DMS79 (cell line): ENCODE results near the gene EYS.

ENCODE experiments used
- DNase-seq: peaks from one replicate; lab custom pipeline; 2025; lab: John Stamatoyannopoulos, UW

Gene EYS

DNA sequence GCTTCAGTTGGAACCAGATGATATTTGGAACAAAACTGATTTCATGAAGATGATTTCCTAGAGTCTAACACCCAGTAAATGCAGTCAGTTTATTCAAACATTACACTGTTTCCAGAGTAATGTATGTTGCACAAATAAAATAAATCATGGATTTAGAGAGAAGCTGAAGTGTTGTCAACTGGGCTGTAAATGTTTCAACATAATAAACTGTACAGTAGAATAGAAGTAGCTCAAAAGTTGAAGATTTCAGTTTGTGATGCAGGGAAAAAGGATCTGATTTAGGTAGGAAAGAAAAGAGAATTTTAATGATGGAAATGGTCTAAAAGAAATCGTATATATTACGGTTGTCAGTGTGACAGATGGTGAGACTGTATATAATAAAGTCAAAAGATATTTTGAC is 985.2 kb downstream of the EYS start:
- DNase-seq = no peak

GRCh38 chr6:64717281-64717680 is 989.7 kb downstream of the EYS start:
- no peak for DNase-seq

- no peak for DNase-seq
These were observed 991.4 kb downstream of the EYS start for GRCh38 chr6:64715624-64716023.

GRCh38 chr6:64714073-64714472 is 993.0 kb downstream of the EYS start:
- no peak for DNase-seq

- no peak for DNase-seq
These were observed 993.9 kb downstream of the EYS start for GRCh38 chr6:64713175-64713574.

GRCh38 chr6:64712606-64713005 is 994.4 kb downstream of the EYS start:
- no peak for DNase-seq

- DNase-seq = no peak
These were observed 1003.1 kb downstream of the EYS start for GRCh38 chr6:64703922-64704321.

DNA sequence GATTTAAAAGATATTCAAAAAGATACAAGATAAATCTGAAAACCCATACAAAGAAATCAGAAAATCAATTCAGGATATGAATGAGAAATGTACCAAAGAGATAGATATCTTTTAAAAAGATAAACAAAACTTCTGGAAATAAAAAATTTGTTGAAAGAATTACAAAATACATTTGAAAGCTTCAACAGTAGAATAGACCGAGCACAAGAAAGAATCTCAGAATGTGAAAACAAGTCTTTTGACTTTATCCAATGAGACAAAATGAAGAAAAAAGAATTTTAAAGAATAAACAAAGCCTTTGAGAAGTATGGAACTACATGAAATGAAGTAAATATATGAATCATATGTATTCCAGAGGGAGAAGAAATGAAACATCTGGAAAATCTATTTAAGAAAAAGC is 1011.0 kb downstream of the EYS start:
- no peak for DNase-seq

DNA sequence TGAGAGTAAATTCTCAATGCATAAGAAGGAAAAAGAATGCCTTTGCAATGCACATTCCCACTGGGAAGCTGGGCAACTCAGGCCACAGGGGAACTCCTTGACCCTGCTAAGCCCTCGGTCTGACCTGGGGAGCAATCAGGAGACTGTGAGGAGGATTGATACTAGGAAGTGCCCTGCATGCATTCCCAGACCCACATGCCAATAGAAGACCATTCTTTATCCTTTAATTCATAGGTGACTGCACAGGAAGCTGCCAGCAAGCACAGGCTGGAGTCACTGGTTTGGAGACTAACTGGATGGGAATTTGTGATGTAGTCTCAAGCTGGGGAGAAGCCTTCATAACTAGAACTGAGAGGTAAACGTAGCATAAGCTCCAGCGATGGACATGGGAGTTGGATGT is 1012.7 kb downstream of the EYS start:
- DNase-seq = no peak

DNA sequence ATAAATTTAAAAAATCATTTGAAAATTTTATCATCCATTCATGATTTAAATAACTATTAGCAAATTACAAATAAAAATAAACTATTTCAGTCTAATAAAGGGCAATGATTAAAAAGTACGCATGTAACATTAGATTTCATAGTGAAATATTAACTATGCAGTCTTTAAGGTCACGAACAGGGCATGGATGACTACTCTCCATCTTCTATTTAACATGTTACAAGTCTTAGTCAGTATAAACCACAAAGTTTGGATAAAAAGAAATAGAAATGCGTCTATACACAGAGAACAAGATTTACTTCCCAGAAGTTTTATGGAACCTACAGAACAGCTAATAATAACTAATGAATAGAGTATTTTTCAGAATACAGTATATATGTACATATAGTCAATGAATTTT is 1016.0 kb downstream of the EYS start:
- no peak for DNase-seq

DNA sequence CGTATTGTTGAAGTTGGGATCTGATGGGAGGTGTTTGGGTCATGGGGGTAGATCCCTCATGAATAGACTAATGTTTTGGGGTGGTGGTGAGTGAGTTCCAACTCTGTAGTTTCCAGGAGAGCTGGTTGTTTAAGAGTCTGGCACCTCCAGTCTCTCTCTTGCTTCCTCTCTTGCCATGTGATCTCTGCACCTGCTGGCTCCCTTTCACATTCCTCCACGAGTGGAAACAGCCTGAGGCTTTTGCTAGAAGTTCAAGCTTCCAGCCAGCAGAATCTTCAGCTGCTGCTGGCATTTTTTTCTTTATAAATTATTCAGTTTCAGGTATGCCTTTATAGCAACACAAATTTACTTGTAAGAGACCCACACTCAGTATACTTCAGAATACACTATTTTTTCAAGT is 1021.6 kb downstream of the EYS start:
- no peak for DNase-seq

- DNase-seq = no peak
These were observed 1023.3 kb downstream of the EYS start for GRCh38 chr6:64683682-64684081.

DNA sequence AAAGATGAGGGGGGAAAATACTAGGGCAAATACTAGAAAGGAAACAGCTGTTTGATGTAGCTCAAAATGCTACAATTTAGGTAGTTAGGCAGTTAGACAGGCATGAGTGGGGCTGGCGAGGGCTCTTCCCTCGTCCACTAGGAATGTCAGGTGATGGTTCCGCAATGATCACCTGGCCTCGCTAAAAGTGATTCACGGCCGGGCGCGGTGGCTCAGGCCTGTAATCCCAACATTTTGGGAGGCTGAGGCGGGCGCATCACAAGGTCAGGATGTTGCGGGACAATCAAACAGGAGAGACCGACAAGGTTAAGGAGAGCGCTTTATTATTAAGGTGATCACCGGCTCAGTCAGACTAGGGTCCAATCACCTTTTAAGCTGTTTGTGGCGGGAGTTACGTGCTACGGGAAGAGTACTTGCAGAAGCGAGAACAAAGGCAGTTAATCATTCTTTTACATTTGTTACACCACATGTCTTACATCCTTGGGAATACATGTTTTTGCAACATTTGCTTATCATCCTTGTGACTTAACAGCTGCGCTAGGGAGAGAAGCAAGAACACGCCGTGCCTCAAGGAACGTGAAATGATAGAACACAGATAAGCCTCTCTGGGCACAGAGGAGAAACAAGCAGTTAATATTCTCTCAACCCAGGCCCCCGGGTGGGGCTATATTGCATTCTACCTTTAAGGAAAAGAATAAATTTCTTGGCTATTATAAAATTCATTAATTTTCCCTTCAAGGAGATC is 1025.4 kb downstream of the EYS start:
- DNase-seq = no peak

- no peak for DNase-seq
These were observed 1026.6 kb downstream of the EYS start for GRCh38 chr6:64680446-64680845.

GRCh38 chr6:64679416-64679815 is 1027.6 kb downstream of the EYS start:
- no peak for DNase-seq

- no peak for DNase-seq
These were observed 1034.4 kb downstream of the EYS start for GRCh38 chr6:64672651-64673050.

- no peak for DNase-seq
These were observed 1034.9 kb downstream of the EYS start for GRCh38 chr6:64672131-64672530.

- no peak for DNase-seq
These were observed 1041.9 kb downstream of the EYS start for GRCh38 chr6:64665137-64665536.

- no peak for DNase-seq
These were observed 1042.5 kb downstream of the EYS start for GRCh38 chr6:64664480-64664879.

GRCh38 chr6:64644024-64644423 is 1063.0 kb downstream of the EYS start:
- DNase-seq = no peak

DNA sequence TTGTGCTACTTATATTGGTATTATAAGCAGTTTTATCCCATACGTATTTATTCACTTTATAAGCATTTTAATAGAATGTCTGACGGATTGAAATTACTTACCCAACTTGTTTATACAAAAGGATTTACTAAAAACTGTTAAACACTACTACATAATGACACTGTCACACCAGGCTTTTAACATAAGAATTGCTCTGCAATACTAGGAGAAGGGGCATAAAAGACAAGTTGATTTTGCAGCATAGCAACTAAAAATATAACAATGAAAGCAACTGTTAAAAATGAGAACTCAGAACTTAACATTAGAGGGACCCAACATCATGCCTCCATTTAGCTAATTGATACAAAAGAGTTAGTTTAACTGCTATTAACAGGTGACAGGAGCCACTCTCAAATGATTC is 1076.1 kb downstream of the EYS start:
- DNase-seq = no peak

DNA sequence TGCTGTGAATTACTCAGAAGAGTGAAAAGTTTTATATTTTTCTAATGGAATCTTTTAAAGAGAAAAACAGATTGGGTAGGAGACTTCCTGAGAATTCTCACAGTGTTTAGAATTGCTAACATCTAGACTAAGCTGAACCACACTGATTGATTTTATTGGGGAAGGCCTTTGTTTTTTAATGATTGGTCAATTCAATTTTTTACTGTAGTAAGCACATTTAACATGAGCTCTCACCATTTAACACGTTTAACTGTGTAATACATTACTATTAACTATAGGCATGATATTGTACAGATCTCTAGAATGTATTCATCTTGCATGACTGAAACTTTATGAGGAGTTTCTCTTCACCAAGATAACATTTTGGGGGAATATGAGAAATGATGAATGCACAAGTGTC is 1084.1 kb downstream of the EYS start:
- DNase-seq = no peak

DNA sequence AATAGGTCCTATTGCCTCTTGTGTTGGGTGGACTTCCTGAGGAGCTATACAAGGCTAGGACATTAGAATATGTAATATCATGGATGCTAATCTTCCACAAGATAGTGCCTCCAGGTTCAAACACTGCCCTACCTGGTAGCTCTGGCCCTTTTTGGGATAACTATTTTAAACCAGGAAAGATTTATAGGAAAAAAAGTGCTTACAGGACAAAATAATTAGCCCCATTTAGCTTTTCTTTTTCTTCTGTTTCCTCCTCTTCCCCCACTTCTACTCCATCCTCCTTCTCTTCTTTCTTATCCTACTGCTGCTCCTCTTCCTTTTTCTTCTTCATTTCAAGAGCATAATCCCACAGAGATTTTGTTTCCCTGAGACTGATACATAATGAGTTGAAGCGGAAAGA is 1104.0 kb downstream of the EYS start:
- DNase-seq = no peak

- no peak for DNase-seq
These were observed 1115.4 kb downstream of the EYS start for GRCh38 chr6:64591676-64592036.
